D341Med (cell line): Measurements from ENCODE around the gene KAZN.
"Not testable (repeated sequence)": the region's sequence is repeated elsewhere in the genome, so short reads cannot be mapped to it uniquely, and the experiment has no call there.

Experiments used
- DNase-seq: peaks from one replicate; pipeline ENCODE4 v3.0.0; 2012; ENCODE audit warnings: low spot score

Gene KAZN

GRCh38 chr1:14957375-14958098 is 359.1 kb downstream of the KAZN start:
- DNase-seq: no peak

- DNase-seq: no peak
Observed at GRCh38 chr1:14958249-14959058, 360.0 kb downstream of the KAZN start.

GRCh38 chr1:14959059-14959694 is 360.7 kb downstream of the KAZN start:
- no peak for DNase-seq

- no peak for DNase-seq
Observed at GRCh38 chr1:14961661-14962267, 363.3 kb downstream of the KAZN start.

GRCh38 chr1:14962407-14962806 is 363.9 kb downstream of the KAZN start:
- DNase-seq: no peak

GRCh38 chr1:14963791-14964710 is 365.6 kb downstream of the KAZN start:
- DNase-seq: not testable (repeated sequence)

GRCh38 chr1:14964711-14965055 is 366.2 kb downstream of the KAZN start:
- DNase-seq: no peak

- no peak for DNase-seq
Observed at GRCh38 chr1:14968251-14968851, 369.9 kb downstream of the KAZN start.

- DNase-seq: no peak
Observed at GRCh38 chr1:14969006-14969405, 370.5 kb downstream of the KAZN start.

- DNase-seq: no peak
Observed at GRCh38 chr1:14970115-14970798, 371.8 kb downstream of the KAZN start.

- no peak for DNase-seq
Observed at GRCh38 chr1:14970799-14971141, 372.3 kb downstream of the KAZN start.

- no peak for DNase-seq
Observed at GRCh38 chr1:14971221-14971620, 372.7 kb downstream of the KAZN start.

GRCh38 chr1:14972107-14972506 is 373.6 kb downstream of the KAZN start:
- DNase-seq: no peak

- no peak for DNase-seq
Observed at GRCh38 chr1:14973773-14974172, 375.3 kb downstream of the KAZN start.

- DNase-seq: no peak
Observed at GRCh38 chr1:14974361-14974760, 375.9 kb downstream of the KAZN start.

- DNase-seq: no peak
Observed at GRCh38 chr1:14975119-14975518, 376.6 kb downstream of the KAZN start.

GRCh38 chr1:14976256-14976655 is 377.8 kb downstream of the KAZN start:
- no peak for DNase-seq

GRCh38 chr1:14977338-14977931 is 378.9 kb downstream of the KAZN start:
- no peak for DNase-seq

- no peak for DNase-seq
Observed at GRCh38 chr1:14980621-14981218, 382.2 kb downstream of the KAZN start.

- no peak for DNase-seq
Observed at GRCh38 chr1:14982029-14982428, 383.5 kb downstream of the KAZN start.
